Stimulated activated naive CD8-positive, alpha-beta T cell treated with anti-CD3 and anti-CD28 coated beads, Interleukin-15, Interleukin-2, amounts not matched to agents 100 ng/mL and 50 ng/mL, for 24 hours (primary cell): ENCODE results near the gene ZFTA.
A peak's percentile ranks its signal among the peaks of the same experiment; 100 is the strongest.
"Not testable (repeated sequence)": the region's sequence is repeated elsewhere in the genome, so short reads cannot be mapped to it uniquely, and the experiment has no call there.

ENCODE experiments used
- H3K27ac Mint-ChIP-seq: one replicate; pipeline ENCODE4 v1.8.0; 2021; ENCODE audit warnings: mild to moderate bottlenecking, mixed read lengths
- H3K27me3 Mint-ChIP-seq: one replicate; pipeline ENCODE4 v1.8.0; 2021; ENCODE audit warnings: mixed read lengths
- H3K36me3 Mint-ChIP-seq: one replicate; pipeline ENCODE4 v1.8.0; 2021; ENCODE audit warnings: low read depth, mixed read lengths
- H3K4me1 Mint-ChIP-seq: one replicate; pipeline ENCODE4 v1.8.0; 2021; ENCODE audit warnings: low read depth, mixed read lengths
- H3K4me3 Mint-ChIP-seq: one replicate; pipeline ENCODE4 v1.8.0; 2021; ENCODE audit warnings: mild to moderate bottlenecking, mixed read lengths
- H3K9me3 Mint-ChIP-seq: one replicate; pipeline ENCODE4 v1.8.0; 2021; ENCODE audit warnings: mixed read lengths

ZFTA gene

DNA sequence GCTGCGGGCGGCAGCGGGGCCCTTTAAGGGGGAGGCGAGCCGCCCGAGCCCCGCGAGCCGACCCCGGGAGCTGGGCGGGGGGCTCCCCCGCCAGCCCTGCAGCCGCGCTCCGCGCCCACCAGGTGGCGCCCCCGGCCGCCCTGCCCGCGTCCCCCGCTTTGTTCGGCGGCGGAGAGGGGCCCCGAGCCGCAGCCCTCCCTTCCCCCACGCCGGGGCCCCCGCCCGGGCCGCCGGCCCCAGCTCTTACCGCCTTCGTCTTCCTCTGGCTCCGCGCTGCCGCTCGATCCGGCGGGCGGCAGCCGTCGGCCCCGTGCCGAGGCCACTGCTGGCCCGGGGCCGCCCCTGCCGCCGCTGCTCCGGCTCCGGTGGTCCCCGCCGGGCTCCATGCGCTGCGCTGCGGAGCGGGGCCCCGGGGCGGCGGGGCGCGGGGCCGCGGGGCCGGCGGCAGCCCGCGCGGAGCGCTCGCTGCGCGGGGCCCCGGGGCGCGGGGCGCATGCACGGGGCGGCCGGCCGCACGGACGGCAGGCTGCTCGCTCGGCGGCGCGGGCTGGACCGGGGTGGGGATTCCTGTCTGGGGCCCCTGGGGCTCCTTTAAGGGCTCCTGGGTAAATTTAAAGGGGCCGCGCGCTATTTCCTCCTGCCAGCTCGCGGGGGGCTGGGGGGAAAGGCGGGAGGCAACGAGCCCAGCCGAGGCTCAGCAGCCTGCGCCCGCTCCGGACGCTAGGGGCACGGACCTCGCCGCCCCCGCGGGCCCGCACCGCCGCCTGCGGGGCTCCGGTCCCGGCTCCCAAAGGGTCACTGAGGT is at the start of gene ZFTA:
Gene ZFTA (minus strand): TSS at position 539 of the 805 bp plus-strand sequence. CDS start 153 bp downstream, at position 386.
- Mint-ChIP-seq H3K27ac (peak within 1 kb of the TSS; percentile 80), H3K4me1 (peaks cover 8% of the 10 kb centered on the region), H3K27me3 (peaks cover 14% of the 10 kb centered on the region), H3K9me3 (no peaks in the 10 kb centered on the region), H3K4me3 (peak within 1 kb of the TSS; percentile 87), H3K36me3 (no peaks in the 10 kb centered on the region)

DNA sequence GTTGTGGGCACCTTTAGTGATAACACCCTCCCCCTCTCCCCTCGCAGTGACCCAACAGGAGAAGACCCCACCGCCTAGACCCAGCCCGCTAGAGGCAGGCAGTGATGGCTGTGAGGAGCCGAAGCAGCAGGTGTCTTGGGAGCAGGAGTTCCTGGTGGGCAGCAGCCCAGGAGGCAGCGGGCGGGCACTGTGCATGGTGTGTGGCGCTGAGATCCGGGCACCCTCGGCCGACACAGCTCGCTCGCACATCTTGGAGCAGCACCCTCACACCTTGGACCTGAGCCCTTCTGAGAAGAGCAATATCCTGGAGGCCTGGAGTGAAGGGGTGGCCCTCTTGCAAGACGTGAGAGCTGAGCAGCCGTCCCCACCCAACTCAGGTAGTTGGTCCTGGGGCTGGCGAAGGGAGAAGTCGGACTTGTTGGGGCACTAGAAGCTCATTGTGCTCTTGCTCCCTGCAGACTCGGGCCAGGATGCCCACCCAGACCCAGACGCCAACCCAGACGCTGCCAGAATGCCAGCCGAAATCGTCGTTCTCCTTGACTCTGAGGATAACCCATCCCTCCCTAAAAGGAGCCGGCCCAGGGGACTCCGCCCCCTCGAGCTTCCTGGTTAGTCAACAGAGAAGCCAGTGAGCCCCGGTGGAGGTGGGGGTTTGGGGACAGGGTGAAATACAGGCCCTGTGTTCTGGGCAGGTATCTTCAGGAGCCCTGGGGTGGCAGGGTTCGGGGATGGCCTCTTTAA is 49.4 kb upstream of the ZFTA start:
- H3K4me1 Mint-ChIP-seq = peaks cover 19% of the 10 kb centered on the region
- no peaks in the 10 kb centered on the region for H3K27me3 Mint-ChIP-seq
- no peaks in the 10 kb centered on the region for H3K9me3 Mint-ChIP-seq
- no peak overlapping the region for H3K27ac Mint-ChIP-seq
- H3K4me3 Mint-ChIP-seq = no peak overlapping the region
- H3K36me3 Mint-ChIP-seq = peaks cover 52% of the 10 kb centered on the region

DNA sequence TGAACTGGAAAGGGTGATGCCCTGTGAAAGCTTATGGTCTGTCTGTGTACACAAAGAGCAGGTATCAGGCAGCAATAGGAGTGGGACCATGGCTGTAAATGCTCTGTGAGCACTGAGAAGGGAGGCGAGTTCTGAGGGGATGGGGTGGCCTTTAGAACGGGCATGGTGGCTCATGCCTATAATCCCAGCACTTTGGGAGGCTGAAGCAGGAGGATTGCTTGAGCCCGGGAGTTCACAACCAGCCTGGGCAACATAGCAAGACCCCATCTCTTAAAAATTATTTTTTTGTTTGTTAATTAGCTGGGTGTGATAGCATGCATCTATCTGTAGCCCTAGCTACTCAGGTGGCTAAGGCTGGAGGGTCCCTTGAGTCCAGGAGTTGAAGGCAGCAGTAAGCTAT is 48.2 kb upstream of the ZFTA start:
- Mint-ChIP-seq H3K36me3 (peaks cover 44% of the 10 kb centered on the region), H3K27me3 (peaks cover 4% of the 10 kb centered on the region), H3K4me3 (no peak overlapping the region), H3K27ac (no peak overlapping the region), H3K9me3 (no peaks in the 10 kb centered on the region), H3K4me1 (peaks cover 26% of the 10 kb centered on the region)

GRCh38 chr11:63816166-63816565 is 47.6 kb upstream of the ZFTA start:
- no peak overlapping the region for H3K4me3 Mint-ChIP-seq
- peaks cover 26% of the 10 kb centered on the region for H3K4me1 Mint-ChIP-seq
- H3K27me3 Mint-ChIP-seq = peaks cover 7% of the 10 kb centered on the region
- H3K9me3 Mint-ChIP-seq = no peaks in the 10 kb centered on the region
- no peak overlapping the region for H3K27ac Mint-ChIP-seq
- peaks cover 41% of the 10 kb centered on the region for H3K36me3 Mint-ChIP-seq

DNA sequence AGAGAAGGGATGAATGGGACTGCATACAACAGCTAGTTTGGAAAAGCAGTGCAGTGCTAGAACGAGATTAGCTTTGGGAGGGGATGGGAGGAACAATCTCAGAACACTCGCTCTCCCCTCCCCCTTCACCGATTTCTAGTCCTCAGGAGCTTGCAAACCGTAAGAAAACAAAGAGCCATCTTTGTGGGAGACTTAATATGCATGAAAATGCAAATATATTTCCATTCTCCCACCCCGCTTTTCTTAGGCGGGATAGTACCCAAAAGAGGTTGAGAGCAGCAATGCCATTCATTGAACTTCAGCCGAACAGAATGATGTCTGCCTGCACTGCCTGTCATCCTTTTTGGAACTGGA is 45.8 kb upstream of the ZFTA start:
- Mint-ChIP-seq H3K9me3 (no peaks in the 10 kb centered on the region), H3K36me3 (peaks cover 27% of the 10 kb centered on the region), H3K4me3 (peak overlapping the region; percentile 85), H3K27ac (peak overlapping the region; percentile 45), H3K27me3 (peaks cover 7% of the 10 kb centered on the region), H3K4me1 (peaks cover 26% of the 10 kb centered on the region)

GRCh38 chr11:63813563-63814382 is 45.2 kb upstream of the ZFTA start:
- Mint-ChIP-seq H3K4me3 (peak overlapping the region; percentile 85), H3K4me1 (peaks cover 26% of the 10 kb centered on the region), H3K9me3 (no peaks in the 10 kb centered on the region), H3K27me3 (peaks cover 7% of the 10 kb centered on the region), H3K36me3 (peaks cover 27% of the 10 kb centered on the region), H3K27ac (peak overlapping the region; percentile 45)

- peak within 1 kb of the TSS; percentile 45 for H3K27ac Mint-ChIP-seq
- H3K36me3 Mint-ChIP-seq = peaks cover 24% of the 10 kb centered on the region
- peak within 1 kb of the TSS; percentile 85 for H3K4me3 Mint-ChIP-seq
- H3K27me3 Mint-ChIP-seq = peaks cover 7% of the 10 kb centered on the region
- H3K4me1 Mint-ChIP-seq = peaks cover 26% of the 10 kb centered on the region
- H3K9me3 Mint-ChIP-seq = no peaks in the 10 kb centered on the region
These were observed 44.5 kb upstream of the ZFTA start, which contains the start of gene SPINDOC for GRCh38 chr11:63813035-63813562. SPINDOC (plus strand) TSS chr11:63813456; CDS start chr11:63813687, 231 bp downstream.

GRCh38 chr11:63811522-63811921 is 42.9 kb upstream of the ZFTA start:
- no peak overlapping the region for H3K27ac Mint-ChIP-seq

GRCh38 chr11:63810383-63810782 is 41.8 kb upstream of the ZFTA start:
- not testable (repeated sequence) for H3K27ac Mint-ChIP-seq, H3K9me3 Mint-ChIP-seq, H3K4me3 Mint-ChIP-seq, H3K27me3 Mint-ChIP-seq, H3K36me3 Mint-ChIP-seq
- peaks cover 19% of the 10 kb centered on the region for H3K4me1 Mint-ChIP-seq

More at GRCh38 chr11:63811522-63811921, 42.9 kb upstream of the ZFTA start:
- Mint-ChIP-seq H3K9me3 (no peaks in the 10 kb centered on the region), H3K27me3 (peaks cover 7% of the 10 kb centered on the region), H3K4me1 (peaks cover 26% of the 10 kb centered on the region), H3K36me3 (peaks cover 14% of the 10 kb centered on the region), H3K4me3 (no peak overlapping the region)

DNA sequence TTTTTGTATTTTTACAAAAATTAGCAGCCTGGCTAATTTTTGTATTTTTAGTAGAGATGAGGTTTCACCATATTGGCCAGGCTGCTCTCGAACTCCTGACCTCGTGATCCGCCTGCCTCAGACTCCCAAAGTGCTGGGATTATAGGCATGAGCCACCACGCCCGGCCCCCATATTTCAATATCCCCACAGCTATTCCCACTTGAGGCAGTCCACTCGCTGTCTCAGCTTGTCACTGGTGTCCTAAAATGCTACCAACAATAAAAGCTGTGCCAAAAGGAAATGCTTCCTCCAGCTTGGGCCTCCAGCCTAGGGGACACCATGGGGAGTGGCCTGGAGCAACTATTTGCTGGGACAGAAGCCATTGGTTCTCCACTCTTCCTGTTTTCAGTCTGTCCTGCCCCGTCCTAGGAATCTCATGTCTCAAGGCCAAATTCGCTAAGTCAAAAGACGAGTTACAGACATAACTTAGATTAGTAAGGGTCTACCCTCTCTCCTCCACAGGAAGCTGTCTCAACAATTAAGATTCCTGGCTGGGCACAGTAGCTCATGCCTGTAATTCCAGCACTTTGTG is 37.4 kb upstream of the ZFTA start:
- Mint-ChIP-seq H3K4me1 (no peaks in the 10 kb centered on the region), H3K36me3 (no peaks in the 10 kb centered on the region), H3K4me3 (no peak overlapping the region), H3K27ac (no peak overlapping the region), H3K9me3 (no peaks in the 10 kb centered on the region), H3K27me3 (no peaks in the 10 kb centered on the region)

GRCh38 chr11:63804259-63804658 is 35.7 kb upstream of the ZFTA start:
- Mint-ChIP-seq H3K27ac (no peak overlapping the region), H3K4me3 (no peak overlapping the region), H3K4me1 (no peaks in the 10 kb centered on the region), H3K36me3 (no peaks in the 10 kb centered on the region), H3K27me3 (no peaks in the 10 kb centered on the region), H3K9me3 (no peaks in the 10 kb centered on the region)

DNA sequence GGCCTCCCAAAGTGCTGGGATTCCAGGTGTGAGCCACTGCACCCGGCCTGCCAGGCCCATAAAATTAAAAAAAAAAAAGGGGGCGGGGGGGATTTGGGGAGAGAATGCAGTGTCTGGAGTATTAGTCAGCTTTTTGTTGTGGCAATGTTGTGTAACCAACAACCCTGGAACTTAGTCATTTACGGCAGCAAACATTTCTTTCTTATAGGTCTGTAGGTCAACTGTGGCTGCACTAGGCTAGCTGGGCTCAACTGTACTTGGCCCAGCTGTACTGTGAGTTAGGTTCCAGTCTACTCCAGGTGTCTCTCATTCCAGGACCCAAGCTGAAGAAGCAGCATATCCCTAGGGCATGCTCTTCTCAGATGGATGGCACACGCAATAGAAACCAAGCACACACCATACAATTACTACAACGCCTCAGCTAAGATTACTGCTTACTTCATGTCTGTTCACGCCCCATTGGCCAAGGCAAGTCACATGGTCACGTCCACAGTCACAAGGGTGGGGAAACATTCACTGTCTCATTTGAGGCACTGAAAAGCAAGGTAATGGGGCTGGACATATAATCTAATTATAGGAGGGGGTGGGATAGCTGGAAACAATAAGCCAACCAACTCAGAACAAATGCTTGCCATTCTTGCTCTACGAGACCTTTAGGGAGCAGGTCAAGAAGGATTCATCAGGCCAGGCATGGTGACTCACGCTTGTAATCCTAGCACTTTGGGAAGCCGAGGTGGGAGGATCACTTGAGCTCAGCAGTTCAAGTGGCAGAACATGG is 34.3 kb upstream of the ZFTA start:
- no peak overlapping the region for H3K27ac Mint-ChIP-seq
- no peaks in the 10 kb centered on the region for H3K36me3 Mint-ChIP-seq
- no peaks in the 10 kb centered on the region for H3K4me1 Mint-ChIP-seq

DNA sequence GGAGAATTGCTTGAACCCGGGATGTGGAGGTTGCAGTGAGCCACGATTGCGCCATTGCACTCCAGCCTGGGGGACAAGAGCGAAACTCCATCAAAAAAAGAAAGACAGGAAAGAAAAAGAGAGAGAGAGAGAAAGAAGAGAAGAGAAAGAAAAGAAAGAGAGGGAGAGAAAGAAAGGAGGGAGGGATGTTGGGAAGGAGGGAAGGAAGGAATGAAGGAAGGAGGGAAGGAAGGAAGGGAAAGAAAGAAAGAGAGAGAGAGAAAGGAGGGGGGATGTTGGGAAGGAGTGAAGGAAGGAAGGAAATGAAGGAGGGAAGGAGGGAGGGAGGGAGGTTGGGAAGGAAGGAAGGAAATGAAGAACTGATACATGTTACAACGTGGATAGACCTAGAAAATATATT is 32.3 kb upstream of the ZFTA start:
- H3K36me3 Mint-ChIP-seq = no peaks in the 10 kb centered on the region
- H3K27me3 Mint-ChIP-seq = peaks cover 4% of the 10 kb centered on the region
- H3K4me1 Mint-ChIP-seq = no peaks in the 10 kb centered on the region
- no peaks in the 10 kb centered on the region for H3K9me3 Mint-ChIP-seq
- H3K27ac Mint-ChIP-seq = no peak overlapping the region
- no peak overlapping the region for H3K4me3 Mint-ChIP-seq

More for the DNA sequence above, 34.3 kb upstream of the ZFTA start:
- peaks cover 4% of the 10 kb centered on the region for H3K27me3 Mint-ChIP-seq
- H3K4me3 Mint-ChIP-seq = no peak overlapping the region
- no peaks in the 10 kb centered on the region for H3K9me3 Mint-ChIP-seq

DNA sequence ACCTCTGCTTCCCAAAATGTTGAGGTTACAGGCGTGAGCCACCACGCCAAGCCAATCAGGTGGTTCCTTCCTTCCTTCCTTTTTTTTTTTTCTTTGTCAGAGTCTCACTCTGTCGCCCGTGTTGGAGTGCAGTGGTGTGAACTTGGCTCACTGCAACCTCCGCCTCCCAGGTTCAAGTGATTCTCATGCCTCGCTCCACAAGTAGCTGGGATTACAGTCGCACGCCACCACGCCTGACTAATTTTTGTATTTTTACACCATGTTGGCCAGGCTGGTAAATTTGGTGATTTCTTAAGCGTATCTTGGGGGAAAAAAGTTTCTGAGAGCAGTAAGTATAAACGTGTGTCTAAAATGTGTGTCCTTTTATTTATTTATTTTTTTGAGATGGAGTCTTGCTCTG is 26.5 kb upstream of the ZFTA start:
- no peak overlapping the region for H3K4me3 Mint-ChIP-seq
- no peaks in the 10 kb centered on the region for H3K4me1 Mint-ChIP-seq
- H3K27me3 Mint-ChIP-seq = peaks cover 4% of the 10 kb centered on the region
- no peak overlapping the region for H3K27ac Mint-ChIP-seq
- peaks cover 7% of the 10 kb centered on the region for H3K36me3 Mint-ChIP-seq
- H3K9me3 Mint-ChIP-seq = peaks cover 9% of the 10 kb centered on the region
